ENCODE results near the gene ST6GAL1.

DNA sequence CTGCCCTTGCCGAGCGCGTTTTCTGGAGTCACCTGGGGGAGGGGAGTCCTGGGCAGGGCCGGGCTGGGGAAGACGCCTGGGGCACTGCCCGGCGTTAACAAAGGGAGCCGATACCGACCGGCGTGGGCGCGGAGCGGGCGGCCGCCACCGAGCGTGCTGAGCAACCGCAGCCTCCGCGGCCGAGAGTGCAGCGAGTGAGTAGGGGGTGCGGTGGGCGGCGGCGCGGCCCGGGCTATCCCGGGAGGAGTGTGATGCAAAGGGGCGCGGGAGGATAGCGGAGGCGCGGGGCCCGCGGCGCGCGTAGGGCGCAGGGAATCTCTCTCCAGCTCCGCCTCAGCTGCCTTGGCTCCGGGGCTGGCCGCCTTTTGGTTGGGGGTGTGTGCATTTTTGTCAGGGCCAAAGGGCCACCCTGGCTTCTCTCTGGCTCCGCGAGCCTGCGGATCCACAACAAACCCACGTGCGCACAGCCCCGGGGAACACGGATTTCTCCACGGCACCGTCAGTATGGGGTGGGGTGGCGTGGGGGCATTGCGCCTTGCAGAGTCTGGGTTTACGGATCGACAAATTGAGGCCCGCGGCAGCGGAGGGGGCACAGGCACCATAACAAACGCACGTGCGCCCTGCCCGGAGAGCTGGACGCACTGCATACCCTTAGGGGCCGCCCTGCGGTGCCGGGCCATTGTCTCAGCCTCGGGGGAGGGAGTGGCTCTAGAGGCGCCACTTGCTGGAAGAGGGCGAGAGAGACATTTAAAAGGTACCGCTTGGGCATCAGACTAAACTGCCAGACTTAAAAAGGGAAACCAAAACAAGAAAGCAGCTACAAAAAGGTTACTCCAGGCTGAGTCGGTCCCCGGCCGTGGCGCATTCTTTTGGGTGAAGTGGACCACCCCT lies 560 bp downstream of the ST6GAL1 start:
- TF ChIP-seq CTCF (conservative IDR thresholded peaks at IDR 0.05; ENCODE audit: low read depth in 2 of 2) (peak in 1 of 2 experiments; percentile 35; a peak in 2 of 4 replicates), EZH2 (IDR thresholded peaks at IDR 0.05; ENCODE audit: low read depth, unreplicated experiment) (no peak), JUNB (IDR thresholded peaks at IDR 0.05; ENCODE audit: unreplicated experiment) (no peak), EZH2phosphoT487 (IDR thresholded peaks at IDR 0.05; ENCODE audit: unreplicated experiment) (no peak), CREB1 (CRISPR knock-in tag; IDR thresholded peaks at IDR 0.05; ENCODE audit: low read depth) (no peak), POLR2AphosphoS5 (IDR thresholded peaks at IDR 0.05; ENCODE audit: low read depth) (no peak)
